Mesodermal cell (in vitro differentiated cells): Measurements from ENCODE around the gene REST.

Experiments used
- H3K27ac ChIP-seq: 2 replicates; pipeline ENCODE4 v1.7.0; 2013; ENCODE audit warnings: mild to moderate bottlenecking, low read depth, low read length, moderate library complexity; ENCODE audit not compliant: severe bottlenecking
- H3K36me3 ChIP-seq: 2 replicates; pipeline ENCODE4 v1.7.1; 2013; ENCODE audit warnings: mild to moderate bottlenecking, low read length, moderate library complexity; ENCODE audit not compliant: control insufficient read depth, insufficient read depth
- H3K4me1 ChIP-seq: one replicate; pipeline ENCODE4 v1.7.1; 2013; ENCODE audit warnings: mild to moderate bottlenecking, low read length; ENCODE audit not compliant: insufficient read depth, control insufficient read depth, poor library complexity, severe bottlenecking
- H3K4me3 ChIP-seq: 2 replicates; pipeline ENCODE4 v1.7.0; 2013; ENCODE audit warnings: low read length, control low read depth, mild to moderate bottlenecking; ENCODE audit not compliant: insufficient read depth, poor library complexity, severe bottlenecking; ENCODE audit errors: extremely low read depth
- H3K9me3 ChIP-seq: 2 replicates; pipeline ENCODE4 v1.7.1; 2013; ENCODE audit warnings: mild to moderate bottlenecking, low read length, moderate library complexity; ENCODE audit not compliant: control insufficient read depth
- WGBS, 2 experiments: methylation state at CpG; one replicate each; pipeline ENCODE4 v1.1.5; 2013; ENCODE audit warnings: missing lambda C conversion rate in 2 of 2; ENCODE audit not compliant: insufficient coverage in 2 of 2; 5-methylcytosine and 5-hydroxymethylcytosine counted together

REST gene

GRCh38 chr4:56977321-56978012, 69.8 kb downstream of the REST start, which contains the start of gene NOA1:
Gene NOA1, minus strand, starts transcription at chr4:56977606. Its CDS starts 21 bp downstream, at chr4:56977585.
- H3K4me3 ChIP-seq: peak within 1 kb of the TSS; percentile 98
- H3K9me3 ChIP-seq: peaks cover 9% of the 10 kb centered on the region
- H3K4me1 ChIP-seq: peaks cover 19% of the 10 kb centered on the region
- WGBS, 2 experiments: 0% methylated on average over 36 to 42 of the region's 51 CpGs
- peak within 1 kb of the TSS; percentile 96 for H3K27ac ChIP-seq
- H3K36me3 ChIP-seq: peaks cover 36% of the 10 kb centered on the region

DNA sequence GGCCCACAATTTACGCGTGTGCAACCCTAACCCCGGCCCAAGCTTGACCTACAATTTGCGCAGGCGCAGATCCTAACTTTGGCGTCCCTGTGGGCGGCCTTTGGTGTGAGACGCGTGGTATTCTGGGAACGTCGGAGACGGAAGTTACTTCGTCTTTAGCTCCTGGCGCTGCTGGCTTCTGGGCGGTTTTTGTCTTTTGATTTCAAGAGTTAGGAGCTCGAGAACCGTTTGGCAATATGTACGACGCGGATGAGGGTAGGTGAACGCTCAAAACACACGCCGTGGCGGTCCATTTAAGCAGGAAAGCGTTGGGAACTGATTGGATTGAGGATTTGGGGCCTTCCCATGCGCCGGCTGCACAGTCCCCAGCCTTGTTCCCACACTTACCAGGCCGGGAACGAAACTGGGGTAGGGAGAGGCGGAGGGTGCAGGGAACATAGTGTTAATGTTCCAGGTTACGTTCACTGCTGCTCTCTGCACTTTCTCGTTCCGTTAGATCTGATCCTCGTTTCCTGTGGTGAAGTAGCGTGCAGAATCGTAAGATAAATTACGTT, 71.1 kb downstream of the REST start, which contains the start of gene POLR2B:
Gene POLR2B (plus strand): TSS at position 147 of the 554 bp plus-strand sequence. CDS start 90 bp downstream, at position 237.
- H3K36me3 ChIP-seq: peaks cover 22% of the 10 kb centered on the region
- peak within 1 kb of the TSS; percentile 98 for H3K4me3 ChIP-seq
- peak within 1 kb of the TSS; percentile 96 for H3K27ac ChIP-seq
- peaks cover 19% of the 10 kb centered on the region for H3K4me1 ChIP-seq
- 0% methylated on average over 21 to 29 of the region's 37 CpGs for WGBS, 2 experiments
- no peaks in the 10 kb centered on the region for H3K9me3 ChIP-seq

- Histone ChIP-seq H3K27ac (peak overlapping the region; percentile 96), H3K9me3 (no peaks in the 10 kb centered on the region), H3K4me1 (peaks cover 19% of the 10 kb centered on the region), H3K4me3 (peak overlapping the region; percentile 98), H3K36me3 (peaks cover 17% of the 10 kb centered on the region)
- 12 to 19% methylated on average over 5 to 14 of the region's 21 CpGs for WGBS, 2 experiments
Observed at GRCh38 chr4:56979421-56980072, 71.8 kb downstream of the REST start.

DNA sequence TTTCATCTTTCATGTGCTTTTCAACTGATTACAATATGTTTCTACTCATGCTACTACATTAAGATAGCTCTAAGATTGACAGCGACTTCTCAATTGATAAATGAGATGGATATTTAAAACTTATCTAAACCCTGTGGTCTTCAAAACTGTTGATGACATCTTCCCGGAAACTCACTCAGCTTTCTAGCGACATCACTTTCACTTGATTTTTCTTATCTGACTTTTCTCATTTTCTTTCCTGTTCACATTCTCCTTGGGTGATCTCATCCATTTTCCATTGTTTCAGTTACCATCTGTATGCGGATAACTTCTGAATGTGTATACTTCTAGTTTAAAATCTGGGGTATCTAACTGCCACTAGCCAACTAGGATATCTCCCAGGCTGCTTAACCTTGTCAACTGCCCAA, 74.1 kb downstream of the REST start:
- WGBS, 2 experiments: 74 to 80% methylated on average over 1 to 2 of the region's 4 CpGs
- H3K4me3 ChIP-seq: no peak overlapping the region
- no peaks in the 10 kb centered on the region for H3K9me3 ChIP-seq
- peak overlapping the region; percentile 86 for H3K27ac ChIP-seq
- H3K4me1 ChIP-seq: peaks cover 19% of the 10 kb centered on the region
- peaks cover 34% of the 10 kb centered on the region for H3K36me3 ChIP-seq

- Histone ChIP-seq H3K4me1 (peaks cover 5% of the 10 kb centered on the region), H3K27ac (no peak overlapping the region), H3K9me3 (no peaks in the 10 kb centered on the region), H3K36me3 (peaks cover 62% of the 10 kb centered on the region), H3K4me3 (no peak overlapping the region)
- WGBS, 2 experiments: 100% methylated on average over 1 of the region's 1 CpG; no CpG with 5 or more reads in 1 of the 2 experiments
Observed at GRCh38 chr4:56986192-56986591, 78.5 kb downstream of the REST start.

DNA sequence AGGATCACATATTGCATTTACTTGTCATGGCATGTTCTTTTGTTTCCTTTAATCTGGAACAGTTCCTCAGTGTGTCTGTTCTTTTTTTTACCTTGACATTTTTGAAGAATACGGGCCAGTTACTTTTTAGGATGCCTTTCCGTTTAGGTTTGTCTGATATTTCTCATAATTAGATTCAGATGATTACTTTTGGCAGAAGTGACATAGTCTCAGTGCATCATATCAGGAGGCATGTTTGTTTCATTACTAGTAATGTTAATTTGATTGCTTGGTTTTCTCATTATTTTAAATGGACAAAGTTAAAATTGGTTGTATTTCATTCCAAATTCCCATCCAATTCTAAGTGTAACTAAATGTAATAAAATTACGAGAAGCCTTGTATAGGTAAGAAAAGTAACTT, 79.3 kb downstream of the REST start:
- 100% methylated on average over 1 of the region's 3 CpGs; no CpG with 5 or more reads in 1 of the 2 experiments for WGBS, 2 experiments
- Histone ChIP-seq H3K4me3 (no peak overlapping the region), H3K27ac (no peak overlapping the region), H3K9me3 (no peaks in the 10 kb centered on the region), H3K4me1 (no peaks in the 10 kb centered on the region), H3K36me3 (peaks cover 69% of the 10 kb centered on the region)

DNA sequence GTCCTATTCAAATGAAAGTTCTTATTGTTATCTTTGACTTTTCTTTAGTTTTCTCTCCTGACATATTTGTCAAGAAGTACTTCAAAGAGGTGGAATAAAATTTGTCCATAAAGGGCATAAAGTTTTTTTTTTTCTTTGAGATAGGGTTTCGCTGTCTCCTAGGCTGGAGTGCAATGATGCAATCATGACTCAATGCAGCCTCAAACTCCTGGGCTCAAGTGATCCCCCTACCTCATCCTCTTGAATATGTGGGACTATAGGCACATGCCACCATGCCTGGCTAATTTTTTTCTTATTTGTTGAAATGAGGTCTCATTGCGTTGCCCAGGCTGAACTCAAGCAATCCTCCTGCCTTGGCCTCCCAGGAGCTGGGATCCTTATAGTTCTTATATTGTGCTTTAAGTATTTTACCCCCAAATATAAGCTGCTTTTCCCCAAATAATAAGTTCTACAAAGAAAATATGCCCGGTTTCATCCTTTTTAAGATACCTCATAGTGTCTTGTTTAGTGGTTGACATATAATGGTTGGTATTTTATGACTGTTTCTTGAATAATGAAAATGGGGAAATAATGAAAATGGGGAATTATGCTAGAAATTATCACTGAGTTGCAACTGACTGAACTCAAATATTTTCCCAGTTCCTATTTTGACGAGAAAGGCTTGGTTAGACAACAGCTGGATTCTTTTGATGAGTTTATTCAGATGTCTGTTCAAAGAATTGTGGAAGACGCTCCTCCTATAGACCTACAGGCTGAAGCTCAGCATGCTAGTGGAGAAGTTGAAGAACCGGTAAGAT, 82.6 kb downstream of the REST start:
- Histone ChIP-seq H3K27ac (no peak overlapping the region), H3K4me1 (no peaks in the 10 kb centered on the region), H3K9me3 (no peaks in the 10 kb centered on the region), H3K4me3 (no peak overlapping the region), H3K36me3 (peaks cover 87% of the 10 kb centered on the region)
- 89 to 100% methylated on average over 1 to 3 of the region's 6 CpGs for WGBS, 2 experiments

- no peak overlapping the region for H3K4me3 ChIP-seq
- peaks cover 89% of the 10 kb centered on the region for H3K36me3 ChIP-seq
- no peaks in the 10 kb centered on the region for H3K4me1 ChIP-seq
- WGBS, 2 experiments: 97 to 99% methylated on average over 4 to 5 of the region's 7 CpGs
- no peaks in the 10 kb centered on the region for H3K9me3 ChIP-seq
- no peak overlapping the region for H3K27ac ChIP-seq
Observed at GRCh38 chr4:56995525-56995924, 87.8 kb downstream of the REST start.

GRCh38 chr4:56999751-57000150, 92.1 kb downstream of the REST start:
- H3K4me3 ChIP-seq: no peak overlapping the region
- WGBS, 2 experiments: 100% methylated on average over 1 of the region's 1 CpG; no CpG with 5 or more reads in 1 of the 2 experiments
- H3K36me3 ChIP-seq: peaks cover 87% of the 10 kb centered on the region
- H3K4me1 ChIP-seq: no peaks in the 10 kb centered on the region
- no peaks in the 10 kb centered on the region for H3K9me3 ChIP-seq
- no peak overlapping the region for H3K27ac ChIP-seq

- Histone ChIP-seq H3K9me3 (no peaks in the 10 kb centered on the region), H3K27ac (no peak overlapping the region), H3K4me3 (no peak overlapping the region), H3K4me1 (no peaks in the 10 kb centered on the region), H3K36me3 (peaks cover 88% of the 10 kb centered on the region)
- WGBS, 2 experiments: 71% methylated on average over 1 of the region's 4 CpGs; no CpG with 5 or more reads in 1 of the 2 experiments
Observed at GRCh38 chr4:57013543-57014120, 105.9 kb downstream of the REST start.
